Measurements from ENCODE around the gene ABI3BP.
"Not testable (repeated sequence)": the region's sequence is repeated elsewhere in the genome, so short reads cannot be mapped to it uniquely, and the experiment has no call there.

The ABI3BP gene

GRCh38 chr3:100981164-100981911 is 11.9 kb downstream of the ABI3BP start:
- DNase-seq (ENCODE audit: low read depth) = no peak

GRCh38 chr3:100978011-100978659 is 15.1 kb downstream of the ABI3BP start:
- no peak for DNase-seq (ENCODE audit: low read depth)

- no peak for DNase-seq (ENCODE audit: low read depth)
Observed at GRCh38 chr3:100976611-100977010, 16.6 kb downstream of the ABI3BP start.

GRCh38 chr3:100975714-100976113 is 17.5 kb downstream of the ABI3BP start:
- no peak for DNase-seq (ENCODE audit: low read depth)

- no peak for DNase-seq (ENCODE audit: low read depth)
Observed at GRCh38 chr3:100973594-100973993, 19.6 kb downstream of the ABI3BP start.

- DNase-seq (ENCODE audit: low read depth) = no peak
Observed at GRCh38 chr3:100972867-100973266, 20.4 kb downstream of the ABI3BP start.

- DNase-seq (ENCODE audit: low read depth) = no peak
Observed at GRCh38 chr3:100972301-100972844, 20.8 kb downstream of the ABI3BP start.

- DNase-seq (ENCODE audit: low read depth) = no peak
Observed at GRCh38 chr3:100971798-100972197, 21.4 kb downstream of the ABI3BP start.

GRCh38 chr3:100970477-100970990 is 22.7 kb downstream of the ABI3BP start:
- DNase-seq (ENCODE audit: low read depth) = no peak

GRCh38 chr3:100968932-100969906 is 24.0 kb downstream of the ABI3BP start:
- no peak for DNase-seq (ENCODE audit: low read depth)

- no peak for DNase-seq (ENCODE audit: low read depth)
Observed at GRCh38 chr3:100966807-100967206, 26.4 kb downstream of the ABI3BP start.

GRCh38 chr3:100966049-100966491 is 27.2 kb downstream of the ABI3BP start:
- DNase-seq (ENCODE audit: low read depth) = no peak

- no peak for DNase-seq (ENCODE audit: low read depth)
Observed at GRCh38 chr3:100963041-100963440, 30.2 kb downstream of the ABI3BP start.

- DNase-seq (ENCODE audit: low read depth) = no peak
Observed at GRCh38 chr3:100957261-100957986, 35.8 kb downstream of the ABI3BP start.

GRCh38 chr3:100956276-100956675 is 36.9 kb downstream of the ABI3BP start:
- DNase-seq (ENCODE audit: low read depth) = no peak

GRCh38 chr3:100954990-100955389 is 38.2 kb downstream of the ABI3BP start:
- no peak for DNase-seq (ENCODE audit: low read depth)

- DNase-seq (ENCODE audit: low read depth) = no peak
Observed at GRCh38 chr3:100954199-100954935, 38.9 kb downstream of the ABI3BP start.

- DNase-seq (ENCODE audit: low read depth) = no peak
Observed at GRCh38 chr3:100953103-100953502, 40.1 kb downstream of the ABI3BP start.

GRCh38 chr3:100947119-100947518 is 46.1 kb downstream of the ABI3BP start:
- no peak for DNase-seq (ENCODE audit: low read depth)

GRCh38 chr3:100946096-100946495 is 47.1 kb downstream of the ABI3BP start:
- not testable (repeated sequence) for DNase-seq (ENCODE audit: low read depth)

Measured in stimulated activated CD8-positive, alpha-beta memory T cell treated with anti-CD3 and anti-CD28 coated beads, Interleukin-12 subunit alpha, Interleukin-12 subunit beta, amount 100 ng/mL, for 1 hour (primary cell).